HUES64 (cell line): ENCODE measurements around the gene MAP4K2.

Source experiments
- H3K27ac ChIP-seq: 2 replicates; pipeline ENCODE4 v1.7.0; 2013; ENCODE audit warnings: low read depth, low read length, inconsistent platforms
- H3K27me3 ChIP-seq: 2 replicates; pipeline ENCODE4 v1.6.1; 2013; ENCODE audit warnings: mild to moderate bottlenecking, low read length; ENCODE audit not compliant: insufficient read depth
- H3K36me3 ChIP-seq: 2 replicates; pipeline ENCODE4 v1.6.1; 2013; ENCODE audit warnings: mild to moderate bottlenecking, low read length; ENCODE audit not compliant: insufficient read depth
- H3K4me1 ChIP-seq: 2 replicates; pipeline ENCODE4 v1.6.1; 2013; ENCODE audit warnings: mild to moderate bottlenecking, low read length, moderate library complexity; ENCODE audit not compliant: insufficient read depth
- H3K4me3 ChIP-seq: 2 replicates; pipeline ENCODE4 v1.5.1; 2013; ENCODE audit warnings: mild to moderate bottlenecking, low read length, moderate library complexity
- H3K9ac ChIP-seq: 2 replicates; pipeline ENCODE4 v1.6.1; 2013; ENCODE audit warnings: mild to moderate bottlenecking, low read depth, low read length
- H3K9me3 ChIP-seq: 2 replicates; pipeline ENCODE4 v1.6.1; 2013; ENCODE audit warnings: low read depth, low read length; ENCODE audit not compliant: insufficient read depth
- WGBS: fragments of 150-250, 120-280 bp; methylation state at CpG from one replicate; pipeline ENCODE4 v1.1.7; 2013; ENCODE audit warnings: missing lambda C conversion rate; 5-methylcytosine and 5-hydroxymethylcytosine counted together

Gene MAP4K2

DNA sequence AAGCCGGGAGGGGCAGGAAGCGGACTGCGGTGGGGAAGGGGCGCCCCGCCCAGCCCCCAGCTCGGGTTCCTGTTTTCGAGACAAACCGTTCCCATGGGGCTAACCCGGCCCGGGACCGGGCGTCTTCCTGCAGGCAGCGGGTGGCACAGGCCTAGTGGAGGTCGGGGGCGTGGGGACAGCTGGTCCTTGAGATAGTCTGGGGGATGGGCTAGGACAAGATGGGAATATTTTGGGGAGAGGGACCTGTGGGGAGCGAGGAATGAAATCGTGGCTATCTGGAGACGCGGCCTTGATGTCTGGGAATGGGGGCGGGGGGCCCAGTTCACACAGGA is 57.9 kb downstream of the MAP4K2 start:
- Histone ChIP-seq H3K27me3 (peaks cover 47% of the 10 kb centered on the region), H3K4me1 (peaks cover 8% of the 10 kb centered on the region; the same call in 1 of the 2 replicates), H3K36me3 (no peaks in the 10 kb centered on the region), H3K27ac (peak overlapping the region; percentile 55; the same call in 1 of the 2 replicates), H3K9ac (peak overlapping the region; percentile 11; the same call in 1 of the 2 replicates), H3K4me3 (peak overlapping the region; percentile 70), H3K9me3 (no peaks in the 10 kb centered on the region)
- 1% methylated on average over 20 of the region's 20 CpGs for WGBS

GRCh38 chr11:64744544-64745188 is 58.3 kb downstream of the MAP4K2 start:
- Histone ChIP-seq H3K36me3 (no peaks in the 10 kb centered on the region), H3K9ac (no peak overlapping the region), H3K27me3 (peaks cover 51% of the 10 kb centered on the region), H3K9me3 (no peaks in the 10 kb centered on the region), H3K4me3 (peak overlapping the region; percentile 70), H3K27ac (no peak overlapping the region; the same call in 1 of the 2 replicates), H3K4me1 (peaks cover 8% of the 10 kb centered on the region; the same call in 1 of the 2 replicates)
- under 1% methylated on average over 76 of the region's 89 CpGs for WGBS

- Histone ChIP-seq H3K27ac (no peak within 1 kb of the TSS; the same call in 1 of the 2 replicates), H3K4me1 (peaks cover 16% of the 10 kb centered on the region; the same call in 1 of the 2 replicates), H3K36me3 (no peaks in the 10 kb centered on the region), H3K9me3 (no peaks in the 10 kb centered on the region), H3K4me3 (peak within 1 kb of the TSS; percentile 70), H3K27me3 (peaks cover 54% of the 10 kb centered on the region), H3K9ac (no peak within 1 kb of the TSS)
- 5% methylated on average over 57 of the region's 57 CpGs for WGBS
Measured at GRCh38 chr11:64743591-64744543, 59.1 kb downstream of the MAP4K2 start, which contains the start of gene RASGRP2. RASGRP2 (minus strand) TSS chr11:64744142; CDS start chr11:64742866, 1,276 bp downstream.

GRCh38 chr11:64742889-64743590 is 60.0 kb downstream of the MAP4K2 start:
- Histone ChIP-seq H3K4me1 (peaks cover 16% of the 10 kb centered on the region; the same call in 1 of the 2 replicates), H3K27ac (no peak overlapping the region), H3K36me3 (no peaks in the 10 kb centered on the region), H3K9ac (no peak overlapping the region), H3K4me3 (peak overlapping the region; percentile 70), H3K27me3 (peaks cover 54% of the 10 kb centered on the region), H3K9me3 (no peaks in the 10 kb centered on the region)
- 2% methylated on average over 58 of the region's 58 CpGs for WGBS

- Histone ChIP-seq H3K4me3 (peak overlapping the region; percentile 70), H3K27ac (no peak overlapping the region), H3K9me3 (no peaks in the 10 kb centered on the region), H3K36me3 (no peaks in the 10 kb centered on the region), H3K4me1 (peaks cover 16% of the 10 kb centered on the region; the same call in 1 of the 2 replicates), H3K27me3 (peaks cover 54% of the 10 kb centered on the region), H3K9ac (no peak overlapping the region)
- 5% methylated on average over 54 of the region's 54 CpGs for WGBS
Measured at GRCh38 chr11:64742087-64742888, 60.7 kb downstream of the MAP4K2 start.

DNA sequence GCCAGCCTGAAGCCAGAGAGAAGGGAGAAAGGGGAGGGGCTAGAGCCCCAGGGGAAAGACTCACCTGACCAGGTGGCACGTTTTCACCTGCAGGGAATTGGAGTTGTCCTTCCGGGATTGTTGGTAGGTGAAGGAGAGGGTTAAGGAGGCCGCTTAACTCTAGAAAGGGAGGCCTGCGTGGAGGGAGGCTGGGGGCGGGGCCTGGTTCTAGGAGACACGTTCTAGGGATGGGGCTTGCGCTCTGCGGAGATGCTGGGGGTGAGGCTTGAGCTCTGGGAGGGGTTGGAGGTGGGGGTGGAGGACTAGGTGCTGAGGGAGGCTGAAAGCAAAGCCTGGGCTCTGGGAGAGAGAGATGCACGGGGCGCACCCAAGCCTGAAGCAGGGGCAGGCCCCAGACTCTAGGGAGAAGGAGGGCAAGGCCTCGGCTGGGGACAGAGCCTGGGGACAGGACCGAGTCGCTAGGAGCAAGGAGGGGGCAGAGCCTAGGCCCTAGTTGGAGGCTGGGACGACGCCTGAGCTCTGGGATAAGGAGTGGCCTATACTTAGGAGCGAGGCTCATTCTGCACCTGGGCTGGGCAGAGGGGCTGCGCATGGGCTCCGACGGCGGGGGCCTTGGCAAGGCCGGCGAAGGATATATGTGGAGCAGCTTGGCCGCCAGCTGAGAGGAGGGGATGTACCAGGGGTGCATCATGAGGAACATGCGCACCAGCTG is 61.5 kb downstream of the MAP4K2 start:
- H3K27ac ChIP-seq: no peak overlapping the region
- H3K27me3 ChIP-seq: peaks cover 54% of the 10 kb centered on the region
- no peak overlapping the region for H3K9ac ChIP-seq
- H3K9me3 ChIP-seq: no peaks in the 10 kb centered on the region
- WGBS: 29% methylated on average over 24 of the region's 24 CpGs
- H3K4me3 ChIP-seq: peak overlapping the region; percentile 70
- H3K4me1 ChIP-seq: peaks cover 16% of the 10 kb centered on the region; the same call in 1 of the 2 replicates
- no peaks in the 10 kb centered on the region for H3K36me3 ChIP-seq

GRCh38 chr11:64739871-64740270 is 63.1 kb downstream of the MAP4K2 start:
- Histone ChIP-seq H3K27me3 (peaks cover 50% of the 10 kb centered on the region), H3K27ac (no peak overlapping the region), H3K4me1 (peaks cover 16% of the 10 kb centered on the region; the same call in 1 of the 2 replicates), H3K4me3 (no peak overlapping the region), H3K9ac (no peak overlapping the region), H3K9me3 (no peaks in the 10 kb centered on the region), H3K36me3 (no peaks in the 10 kb centered on the region)
- 90% methylated on average over 12 of the region's 12 CpGs for WGBS

- Histone ChIP-seq H3K4me3 (no peak overlapping the region), H3K9ac (no peak overlapping the region), H3K4me1 (peaks cover 15% of the 10 kb centered on the region; the same call in 1 of the 2 replicates), H3K27ac (no peak overlapping the region), H3K9me3 (no peaks in the 10 kb centered on the region), H3K27me3 (peaks cover 22% of the 10 kb centered on the region), H3K36me3 (no peaks in the 10 kb centered on the region)
- 92% methylated on average over 15 of the region's 15 CpGs for WGBS
Measured at GRCh38 chr11:64736654-64737053, 66.4 kb downstream of the MAP4K2 start.

- Histone ChIP-seq H3K4me1 (peaks cover 8% of the 10 kb centered on the region; the same call in 1 of the 2 replicates), H3K9me3 (no peaks in the 10 kb centered on the region), H3K27ac (no peak overlapping the region), H3K4me3 (no peak overlapping the region), H3K27me3 (peaks cover 13% of the 10 kb centered on the region), H3K36me3 (no peaks in the 10 kb centered on the region), H3K9ac (no peak overlapping the region)
- 90% methylated on average over 9 of the region's 9 CpGs for WGBS
Measured at GRCh38 chr11:64735725-64736259, 67.2 kb downstream of the MAP4K2 start.
